K562 treated with DMSO at 1 percent for 12 hours (cell line): Measurements from ENCODE around the gene STARD7. TPM values are rescaled to one million over a fixed set of nuclear protein-coding genes. Genes with fewer than 3 reads are reported as not detected.

Experiments
- total RNA-seq: library from RNA; unstranded; fragments of 300-600 nt; gene quantifications from 2 replicates; pipeline ENCODE4 v1.2.3, GENCODE V29; 2022; ENCODE audit not compliant: insufficient read depth

STARD7 gene
- total RNA-seq = 50.2 and 102 TPM in 2 replicates

DNA sequence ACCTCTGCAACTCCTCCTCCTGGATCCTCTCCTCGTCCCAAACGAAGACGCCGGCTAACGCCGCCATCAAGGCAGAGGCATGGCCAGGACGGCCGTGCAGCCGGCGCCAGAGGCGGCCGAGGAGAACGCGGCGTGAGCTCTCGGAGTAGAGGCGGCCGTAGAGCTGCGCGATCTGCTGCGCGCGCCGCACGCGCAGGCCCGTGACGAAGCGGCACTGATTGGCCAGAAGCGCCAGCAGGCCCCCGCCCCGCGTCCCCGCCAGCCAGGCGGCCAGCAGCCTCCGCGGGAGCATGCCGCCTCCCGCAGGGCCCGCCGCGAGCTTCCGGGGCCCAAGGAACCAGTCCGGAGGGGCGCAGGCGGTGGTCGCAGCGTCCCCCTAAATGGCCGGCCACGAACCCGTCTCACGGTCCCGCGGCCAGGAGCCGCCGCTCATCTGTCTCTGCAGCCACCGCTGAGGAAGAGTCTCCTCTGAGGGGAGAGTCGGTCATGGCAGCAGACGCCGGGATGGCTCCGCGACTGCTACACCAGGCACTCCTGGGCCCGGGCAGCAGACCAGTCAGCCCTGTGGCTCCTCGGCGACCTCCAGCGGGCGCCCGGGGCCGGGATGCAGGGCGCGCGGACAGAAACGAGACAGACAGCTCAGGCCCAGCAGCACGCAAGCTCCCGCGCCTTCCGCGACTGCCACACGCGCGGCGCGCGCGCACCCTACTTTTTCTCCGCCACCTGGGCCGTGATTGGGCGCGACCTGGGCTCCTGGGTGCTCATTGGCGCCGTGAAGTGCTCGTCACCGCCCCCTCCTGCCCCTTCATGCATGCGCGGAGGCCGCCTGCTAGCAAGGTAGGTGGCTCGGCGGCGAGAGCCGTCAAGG is at the start of gene STARD7:
Gene STARD7 (minus strand): TSS at position 685 of the 868 bp plus-strand sequence. CDS start 393 bp downstream, at position 292.

DNA sequence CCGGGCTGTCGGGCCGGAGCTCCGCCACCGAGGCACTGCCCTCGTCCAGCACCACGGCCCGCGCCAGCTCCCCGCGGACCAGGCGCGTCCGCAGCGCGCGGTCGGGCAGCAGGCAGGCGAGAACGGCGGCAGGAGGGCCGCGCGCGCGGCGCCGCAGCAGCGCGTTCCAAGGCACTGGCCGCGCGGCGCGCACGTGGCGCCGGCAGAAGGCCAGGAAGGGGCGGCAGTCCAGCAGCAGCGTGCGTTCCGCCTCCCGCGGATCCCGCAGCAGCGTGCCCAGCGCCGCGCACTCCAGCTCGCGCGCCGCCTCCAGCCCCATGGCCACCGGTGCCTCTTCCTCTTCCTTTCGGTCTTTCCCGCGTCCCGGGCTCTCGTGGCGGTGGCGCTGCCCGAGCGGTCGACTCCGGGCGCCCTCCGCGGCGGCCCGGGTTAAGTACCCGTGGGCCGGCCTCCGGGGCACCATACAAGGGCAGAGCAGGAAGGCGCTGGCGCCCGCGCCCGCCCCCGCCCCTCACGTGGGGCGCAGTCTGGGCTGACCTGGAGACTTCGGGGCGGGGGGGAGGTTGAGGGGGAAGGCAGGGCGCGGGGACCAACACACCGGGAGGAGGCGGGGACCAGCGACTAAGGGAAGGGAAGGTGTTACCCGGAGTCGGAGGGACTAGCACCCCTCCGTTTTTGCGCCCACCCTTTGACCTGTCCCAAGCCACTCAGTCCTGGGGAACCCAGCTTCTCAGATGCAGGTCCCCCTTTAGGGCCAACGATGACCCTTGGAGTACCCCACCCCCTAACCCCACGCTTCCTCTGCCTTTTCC is 63.4 kb downstream of the STARD7 start, which contains the start of gene DUSP2:
Gene DUSP2 (minus strand): TSS at position 405 of the 812 bp plus-strand sequence. CDS start 86 bp downstream, at position 319.

DNA sequence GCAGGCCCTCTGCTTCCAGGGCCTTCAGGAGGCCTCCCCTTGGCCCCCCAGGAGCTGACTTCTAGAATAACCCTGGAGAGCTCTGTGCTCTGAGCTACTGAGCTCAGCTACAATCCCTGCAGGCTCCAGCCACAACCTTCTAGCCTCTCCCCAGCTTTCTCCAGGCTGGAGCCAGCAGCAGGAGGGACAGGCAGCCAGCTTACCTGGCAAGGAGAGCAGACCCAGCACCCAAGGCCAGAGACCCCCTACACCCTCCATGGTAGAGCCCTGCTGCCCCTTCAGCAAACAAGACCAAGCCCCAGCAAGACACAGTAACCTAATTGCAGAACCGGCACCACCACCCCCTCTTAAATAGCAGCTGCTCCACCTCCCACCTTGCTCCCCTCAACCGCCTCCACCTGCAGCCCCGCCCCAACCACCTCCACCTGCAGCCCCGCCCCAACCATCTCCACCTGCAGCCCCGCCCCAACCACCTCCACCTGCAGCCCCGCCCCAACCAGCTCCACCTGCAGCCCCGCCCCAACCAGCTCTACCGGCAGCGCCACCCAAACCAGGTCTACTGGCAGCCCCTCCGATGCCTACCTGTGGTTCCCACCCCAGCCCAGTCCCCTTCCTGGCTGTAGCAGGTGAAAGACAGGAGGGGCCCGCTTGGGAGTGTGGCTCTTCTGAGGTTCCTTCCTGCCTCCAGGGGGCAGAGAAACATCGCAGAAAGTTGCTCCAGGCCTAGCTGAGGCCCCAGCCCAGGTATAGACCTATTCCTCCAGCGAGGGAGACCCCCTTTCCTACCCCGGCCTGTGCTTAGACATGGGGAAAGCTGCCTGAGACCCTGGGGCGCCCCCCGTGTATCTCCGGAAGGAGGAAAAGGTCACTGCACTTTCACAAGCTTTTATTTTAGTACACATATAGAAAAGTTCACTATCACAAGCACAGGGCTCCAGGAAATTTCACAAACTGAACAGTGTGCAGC is 70.2 kb downstream of the STARD7 start, which contains the start of gene ASTL:
Gene ASTL (minus strand): TSS at position 324 of the 967 bp plus-strand sequence. CDS start 66 bp downstream, at position 258.

Other genes with a start within 250 kb of the STARD7 start
- gene ANKRD36C, start 217.0 kb downstream of the STARD7 start, total RNA-seq = 1.6 and 6.1 TPM in 2 replicates
- 0.50 and 1.2 TPM in 2 replicates for gene GPAT2, start 173.9 kb downstream of the STARD7 start, total RNA-seq
- not detected in 2 replicates for gene ADRA2B, start 92.3 kb downstream of the STARD7 start, total RNA-seq
- not detected in 2 replicates for gene ASTL, start 70.3 kb downstream of the STARD7 start, total RNA-seq
- gene DUSP2, start 63.4 kb downstream of the STARD7 start, total RNA-seq = 0.52 TPM in 1 of 2 replicates, not detected in the other
- 14.7 and 33.1 TPM in 2 replicates for gene TMEM127, start 57.2 kb upstream of the STARD7 start, total RNA-seq
- gene CIAO1, start 57.4 kb upstream of the STARD7 start, total RNA-seq = 62.3 and 104 TPM in 2 replicates
- 112 and 218 TPM in 2 replicates for gene SNRNP200, start 96.7 kb upstream of the STARD7 start, total RNA-seq
- 2.5 and 3.7 TPM in 2 replicates for gene ITPRIPL1, start 116.5 kb upstream of the STARD7 start, total RNA-seq
- 50.6 and 69.9 TPM in 2 replicates for gene NCAPH, start 126.9 kb upstream of the STARD7 start, total RNA-seq